Right ventricle myocardium superior (tissue), 1 donor: Measurements from ENCODE around the gene TUBGCP3. TPM values are rescaled to one million over a fixed set of nuclear protein-coding genes. Genes with fewer than 3 reads are reported as not detected.

Source experiments
- ATAC-seq: fragments of 200-7000 bp; cut with Tn5 transposase; one replicate; pipeline ENCODE4 v1.9.1; 2020; ENCODE audit warnings: mild to moderate bottlenecking; ENCODE audit not compliant: poor library complexity
- DNase-seq: peaks from one replicate; pipeline ENCODE4 v3.0.0-alpha.2; 2020
- intact Hi-C: fragments of 100-400 bp; cut with DNase I; formaldehyde crosslinking; loops from one replicate; pipeline ENCODE4 v1.11.2; 2022
- total RNA-seq: library from RNA; stranded (reverse); fragmentation: NEBNext Ultra II Directional; extraction: Animal tissue kit (Norgen Biotek cat#: 25700); gene quantifications from one replicate; pipeline ENCODE4 v1.2.1, GENCODE V29; 2021
- donor health status: DM: no; HTN: yes; CAD: no; lungs with severe emphysema.

The TUBGCP3 gene
- total RNA-seq, 1 donor from 2014 or later, result 14.1 TPM

DNA sequence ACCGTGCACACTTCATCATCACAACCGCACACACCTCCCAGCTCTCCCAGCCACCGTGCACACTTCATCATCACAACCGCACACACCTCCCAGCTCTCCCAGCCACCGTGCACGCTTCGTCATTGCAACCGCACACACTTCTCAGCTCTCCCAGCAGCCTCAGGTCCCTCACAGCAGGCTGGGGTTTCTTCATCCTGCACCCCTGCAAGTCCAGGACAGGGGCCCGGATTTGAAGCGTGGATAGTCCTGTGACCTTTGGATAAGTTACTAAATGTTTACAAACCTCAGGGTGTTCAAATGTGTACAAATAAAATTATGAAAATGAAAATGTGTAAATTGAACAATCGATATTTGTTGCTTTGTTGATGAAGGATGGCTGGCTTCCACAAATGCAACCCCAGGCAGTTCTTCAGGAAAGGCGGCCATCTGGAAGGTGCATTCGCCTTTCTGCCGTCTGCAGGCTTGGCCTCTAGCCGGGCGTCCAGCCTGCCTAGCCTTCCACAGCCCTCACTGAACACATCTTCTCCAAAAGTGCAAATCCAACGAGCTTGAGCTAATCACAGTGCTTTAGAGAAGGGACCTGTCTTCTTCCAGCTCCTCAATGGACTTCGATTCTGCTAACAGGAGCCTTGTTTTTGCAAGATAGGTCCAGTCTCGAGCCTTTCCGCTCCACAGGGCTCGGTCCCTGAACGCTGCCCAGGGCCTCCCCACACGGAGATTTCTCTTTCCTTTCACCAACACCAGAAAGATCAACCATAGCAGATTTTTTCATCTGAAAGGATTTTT lies 137.6 kb downstream of the TUBGCP3 start:
- DNase-seq (no peak), ATAC-seq (no peak)
- intact Hi-C loops, result no loop called here

DNA sequence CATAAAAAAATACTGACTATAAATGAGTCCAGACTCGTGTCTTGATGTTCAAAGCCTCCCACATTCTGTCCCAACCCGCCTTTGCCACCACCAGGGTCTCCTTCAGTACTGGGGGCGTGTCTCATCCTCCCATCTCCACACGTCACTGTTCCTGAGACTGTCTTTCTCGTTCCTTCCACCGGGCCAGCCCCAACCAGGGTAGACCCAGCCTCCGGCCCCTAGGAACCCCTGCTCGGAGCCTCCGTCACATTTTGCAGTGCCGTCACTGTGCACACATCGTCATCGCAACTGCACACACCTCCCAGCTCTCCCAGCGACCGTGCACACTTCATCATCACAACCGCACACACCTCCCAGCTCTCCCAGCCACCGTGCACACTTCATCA lies 138.4 kb downstream of the TUBGCP3 start:
- intact Hi-C loops, result no loop called here
- ATAC-seq (no peak), DNase-seq (no peak)

DNA sequence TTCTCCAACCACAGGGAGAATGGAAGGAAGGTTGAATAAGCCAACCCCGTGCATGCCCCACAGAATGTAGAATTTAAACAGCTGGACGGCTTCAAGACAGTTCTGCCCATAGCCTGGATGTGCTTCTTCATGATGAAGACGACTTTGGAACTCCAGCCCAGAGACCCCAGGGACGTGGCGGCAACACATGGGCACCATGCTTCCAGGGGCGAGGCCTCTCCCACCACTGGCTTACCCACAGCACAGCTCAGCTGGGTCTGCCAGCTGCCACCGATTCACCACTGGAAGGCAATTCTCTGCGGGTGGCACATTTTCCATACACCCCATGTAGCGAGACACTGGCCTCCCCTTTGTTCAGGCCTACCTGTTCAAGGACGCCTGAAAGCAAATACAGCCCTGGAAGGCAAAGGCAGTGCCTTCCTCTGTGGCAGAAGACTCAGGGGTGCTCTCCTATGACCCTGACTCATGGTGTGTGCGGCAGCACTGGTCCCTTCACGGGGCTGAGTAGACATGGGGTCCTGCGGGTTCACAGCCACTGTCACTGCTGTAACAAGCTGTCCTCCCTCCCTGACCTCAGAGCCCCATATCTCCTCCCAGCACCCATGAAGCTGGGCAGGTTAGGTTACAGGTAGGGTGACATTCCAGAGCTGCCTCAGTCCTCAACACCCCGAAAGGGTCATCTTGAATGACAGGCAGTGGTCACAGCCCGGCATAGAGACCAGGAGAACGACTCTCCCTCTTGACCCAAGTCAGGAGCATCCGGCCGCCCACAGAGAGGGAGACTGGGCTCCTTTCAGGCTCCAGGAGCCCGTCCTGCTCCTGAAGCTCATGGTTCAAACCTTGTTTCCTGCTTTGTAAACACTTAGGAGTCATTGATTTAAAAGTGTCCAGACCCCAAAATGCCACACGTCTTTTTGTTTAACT lies 139.1 kb downstream of the TUBGCP3 start:
- no peak for ATAC-seq
- DNase-seq, result no peak
- intact Hi-C loops, result no loop called here

DNA sequence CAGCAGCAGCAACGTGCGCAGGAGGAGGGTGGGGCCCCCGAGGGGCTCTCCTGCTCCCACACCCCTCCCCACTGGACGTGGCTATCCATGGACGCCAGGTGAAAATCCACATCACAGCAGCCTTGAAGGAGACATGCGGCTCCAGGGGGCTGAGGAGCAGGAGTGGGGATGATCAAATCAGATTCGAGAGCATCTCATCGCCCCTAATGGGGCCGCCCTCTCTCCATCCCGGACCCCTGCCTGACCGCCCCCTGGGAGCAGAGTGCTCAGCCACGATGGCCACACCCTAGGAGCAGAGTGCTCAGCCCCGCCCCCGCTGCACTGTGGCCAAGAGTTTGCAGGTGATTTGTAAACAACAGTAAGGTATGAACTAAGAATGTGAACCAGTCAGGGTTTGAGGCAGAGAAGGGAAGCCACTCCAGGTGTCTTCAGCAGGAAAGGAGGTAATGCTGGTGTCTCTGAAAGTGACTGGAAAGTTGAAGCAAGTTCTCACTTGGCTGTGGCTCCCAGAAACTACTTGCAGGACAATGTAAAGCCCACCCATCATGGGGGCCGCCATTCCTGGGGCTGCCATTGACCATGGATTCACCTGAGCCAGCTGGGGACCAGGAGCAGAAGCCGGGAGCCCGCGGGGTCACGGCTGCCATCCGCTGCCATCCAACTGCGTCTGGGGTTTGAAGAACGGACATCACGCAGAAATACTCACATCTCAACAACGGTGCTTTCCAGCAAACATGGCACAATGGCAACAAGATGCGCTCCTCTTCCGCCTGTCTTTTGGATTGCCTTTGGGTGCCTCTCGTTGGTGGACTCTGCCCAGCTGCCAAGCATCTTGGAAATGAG lies 140.0 kb downstream of the TUBGCP3 start:
- ATAC-seq (no peak), DNase-seq (no peak)
- intact Hi-C loops, result no loop called here

DNA sequence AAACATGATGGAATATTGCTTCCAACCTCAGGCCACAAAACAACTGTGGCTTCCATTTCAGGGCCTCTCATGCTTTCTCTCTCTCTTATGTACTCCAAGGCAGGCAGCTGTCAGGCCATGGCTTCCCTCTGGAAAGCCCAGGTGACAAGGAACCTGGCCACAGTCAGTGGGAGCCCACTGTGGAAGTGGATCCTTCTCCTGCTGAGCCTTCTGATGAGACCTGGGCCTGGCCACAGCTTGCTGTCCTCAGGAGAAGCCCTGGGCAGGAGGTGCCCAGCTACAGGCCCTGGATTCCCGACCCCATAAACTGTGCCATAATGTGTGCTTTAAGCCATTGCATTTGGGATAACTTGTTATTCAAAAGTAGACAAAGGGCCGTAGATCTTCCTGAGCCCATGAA lies 140.6 kb downstream of the TUBGCP3 start:
- intact Hi-C loops, result no loop called here
- DNase-seq (no peak), ATAC-seq (no peak)

DNA sequence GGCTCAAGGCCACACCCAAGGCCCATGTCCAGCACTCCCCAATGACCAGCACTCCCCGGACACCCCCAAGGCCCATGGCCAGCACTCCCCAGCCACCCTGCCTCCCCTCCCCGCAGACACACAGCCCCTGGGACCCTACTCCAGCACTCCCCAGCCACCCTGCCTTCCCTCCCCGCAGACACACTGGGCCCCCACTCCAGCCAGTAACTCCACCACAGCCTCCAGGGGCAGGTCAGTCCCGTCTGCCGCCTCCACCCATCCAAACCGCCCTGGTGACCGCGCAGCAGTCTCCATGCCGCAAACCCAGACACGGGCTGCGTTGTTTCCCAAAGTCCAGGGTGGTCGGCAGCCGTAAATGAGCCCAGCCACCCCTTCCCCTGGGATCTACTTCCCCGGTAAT lies 141.1 kb downstream of the TUBGCP3 start:
- no peak for DNase-seq
- no peak for ATAC-seq

DNA sequence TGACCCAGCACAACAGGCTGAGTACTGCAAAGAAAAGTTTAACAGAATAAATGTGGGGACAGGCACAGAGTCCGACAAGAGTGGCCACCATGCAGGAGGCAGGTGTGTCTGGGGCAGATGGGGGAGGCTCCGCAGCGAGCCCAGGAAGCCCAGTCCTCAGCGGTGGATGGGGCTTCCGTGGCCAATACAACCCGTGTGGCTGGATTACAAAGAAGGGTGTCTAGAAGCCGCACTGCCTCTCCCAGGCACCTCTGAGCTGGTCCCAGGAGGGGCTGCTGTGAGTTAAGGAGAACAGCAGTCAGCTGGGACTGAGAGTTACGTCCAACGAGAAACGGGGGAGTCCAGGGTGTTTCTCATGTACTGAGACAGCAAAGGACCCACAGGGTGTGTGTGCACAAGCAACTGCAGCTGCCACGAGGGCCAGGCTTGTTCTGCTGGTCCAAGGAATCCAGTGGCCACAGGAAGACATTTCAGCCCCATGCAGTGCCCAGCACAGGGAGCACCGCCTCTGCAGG lies 141.5 kb downstream of the TUBGCP3 start:
- DNase-seq (no peak), ATAC-seq (no peak)
- intact Hi-C loops, result no loop called here

More for the DNA sequence above, 141.1 kb downstream of the TUBGCP3 start:
- intact Hi-C loops, result no loop called here

DNA sequence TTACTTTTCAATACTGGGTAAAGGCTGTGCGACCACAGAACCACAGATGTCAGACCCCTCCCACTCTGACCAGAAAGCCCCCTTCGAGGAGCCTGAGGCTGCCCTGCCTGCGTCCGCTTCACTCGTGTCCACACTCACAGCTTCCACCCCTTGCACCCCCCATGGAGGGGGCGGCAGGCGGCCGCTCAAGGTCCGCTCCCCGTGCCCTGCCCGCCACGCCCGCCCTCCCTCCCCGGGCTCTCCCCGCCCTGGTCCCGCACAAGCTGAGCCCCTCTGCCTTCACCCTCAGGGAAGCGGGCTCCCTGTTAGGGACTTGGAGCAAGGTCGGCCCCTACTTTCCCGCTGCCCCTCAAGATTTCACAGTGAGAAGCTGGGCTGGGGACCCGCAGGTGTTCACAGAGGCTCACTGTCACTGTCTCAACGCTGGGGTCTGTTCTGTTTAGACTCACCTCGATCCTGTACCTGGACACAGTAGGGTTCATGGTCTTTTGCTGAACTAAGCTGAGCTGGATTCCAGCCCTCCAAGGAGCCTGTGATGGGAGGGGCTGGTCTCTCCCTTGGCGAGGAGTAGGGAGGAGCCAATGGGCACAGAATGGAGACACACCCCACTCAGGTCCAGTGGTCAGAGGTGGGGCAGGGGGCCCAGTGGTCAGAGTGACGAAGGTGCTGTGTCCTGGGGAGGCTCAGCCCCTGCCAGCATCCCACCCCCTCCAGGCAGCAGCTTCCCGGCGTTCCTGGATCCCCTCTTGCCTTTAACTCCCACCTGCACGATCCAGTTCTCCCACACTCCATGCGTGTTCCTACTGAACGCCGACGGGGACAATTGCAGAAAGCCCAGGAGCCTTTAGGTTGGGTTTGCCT lies 142.3 kb downstream of the TUBGCP3 start:
- intact Hi-C loops, result loop anchor here (2.0 kb wide), 1 partner anchor 971 kb away; no protein-coding TSS in a partner anchor
- DNase-seq (no peak), ATAC-seq (no peak)

DNA sequence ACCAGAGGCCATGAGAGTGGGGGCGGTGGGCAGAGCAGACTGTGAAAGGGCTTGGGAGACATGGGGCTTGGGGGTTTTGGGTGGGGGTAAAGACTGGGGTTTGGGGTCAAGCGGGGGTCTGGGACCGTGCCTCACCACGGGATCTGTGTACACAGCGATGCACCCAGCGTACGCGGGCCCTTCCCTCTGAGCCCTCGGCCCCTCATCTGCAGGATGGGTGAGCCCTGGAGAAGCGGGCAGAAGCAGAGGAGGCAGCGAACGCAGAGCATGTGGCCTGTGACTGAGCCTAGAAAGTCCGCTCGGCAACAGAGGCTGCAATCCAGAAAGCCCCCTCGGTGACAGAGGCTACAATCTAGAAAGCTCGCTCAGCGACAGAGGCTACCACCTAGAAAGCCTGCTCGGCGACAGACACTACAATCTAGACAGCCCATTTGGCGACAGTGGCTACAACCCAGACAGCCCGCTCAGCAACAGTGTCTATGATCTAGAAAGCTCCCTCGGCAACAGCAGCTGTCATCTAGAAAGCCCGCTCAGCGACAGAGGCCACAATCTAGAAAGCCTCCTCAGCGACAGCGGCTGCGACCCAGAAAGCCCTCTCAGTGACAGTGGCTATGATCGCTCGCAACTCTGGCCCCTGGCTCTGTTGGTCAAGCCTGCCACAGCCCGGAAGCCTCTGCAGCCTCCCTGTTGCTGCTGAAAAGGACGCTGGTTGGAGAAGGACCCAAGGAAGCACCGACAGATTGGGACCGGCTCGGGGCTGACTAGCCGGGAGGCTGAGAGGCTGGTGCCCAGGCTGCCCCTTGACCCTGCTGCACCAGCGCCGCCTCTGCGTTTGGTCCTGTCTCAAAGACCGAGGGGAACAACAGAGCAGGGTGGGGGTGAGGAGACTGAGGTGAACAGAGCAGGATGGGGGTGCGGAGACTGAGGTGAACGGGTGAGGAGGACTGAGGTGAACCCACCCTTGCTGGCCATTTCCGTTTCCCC lies 143.2 kb downstream of the TUBGCP3 start:
- DNase-seq (no peak), ATAC-seq (no peak)
- intact Hi-C loops, result loop anchor here (2.0 kb wide), 1 partner anchor 970 kb away; no protein-coding TSS in a partner anchor

DNA sequence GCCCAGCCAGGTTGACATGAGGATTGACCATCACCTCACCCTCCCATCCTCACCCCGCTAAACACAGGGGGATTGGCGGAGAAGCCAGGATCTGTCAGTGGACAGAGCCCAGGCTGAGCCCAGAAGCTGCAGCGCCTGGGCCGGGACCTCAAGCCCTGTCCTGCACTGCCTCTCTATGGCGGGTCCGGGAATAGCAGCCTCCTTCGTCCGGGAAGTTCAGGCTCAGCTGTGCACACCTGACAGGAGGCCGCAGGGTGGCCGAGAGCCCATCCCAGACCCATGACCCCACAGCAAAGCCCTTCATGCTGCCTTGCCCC lies 144.0 kb downstream of the TUBGCP3 start:
- peak; percentile 69 for DNase-seq
- peak; percentile 84 for ATAC-seq
- intact Hi-C loops, result loop anchor here (2.0 kb wide), 1 partner anchor 969 kb away; no protein-coding TSS in a partner anchor

DNA sequence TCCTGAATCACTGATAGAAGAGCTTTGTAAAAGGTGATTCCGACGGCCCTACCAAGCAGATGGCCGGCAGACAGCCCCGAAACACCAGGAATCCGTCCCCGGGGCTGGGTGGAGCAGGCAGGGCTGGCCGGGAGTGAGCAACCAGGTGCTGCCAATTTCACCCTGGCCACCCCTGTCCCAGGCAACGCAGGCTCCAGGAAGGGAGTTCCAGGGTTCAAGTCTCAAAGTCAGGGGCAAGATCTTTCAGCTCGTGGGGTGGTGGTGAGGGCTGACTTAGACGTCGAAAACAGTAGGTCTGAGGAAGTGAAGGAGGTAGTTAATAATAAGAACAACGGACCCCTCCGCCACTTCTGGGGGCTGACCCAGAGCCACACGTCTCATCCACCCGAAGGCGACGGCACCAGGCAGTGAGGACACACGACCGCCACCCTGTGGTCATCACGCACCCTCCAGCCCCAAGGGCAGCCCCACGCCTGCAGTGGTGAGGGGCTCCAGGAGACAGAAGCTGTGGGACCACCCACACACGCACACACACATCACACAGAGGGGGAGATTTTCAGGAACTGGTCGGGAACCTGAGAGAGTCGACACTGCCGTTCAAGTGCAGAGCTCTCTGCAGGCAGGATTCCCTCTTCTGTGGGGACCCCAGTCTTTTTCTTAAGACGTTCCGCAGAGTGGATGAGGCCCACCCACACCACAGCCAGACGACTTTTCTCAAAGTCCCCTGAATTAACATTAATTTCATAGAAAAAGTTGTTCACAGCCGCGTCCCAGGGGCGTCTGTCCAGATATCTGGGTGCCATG lies 144.6 kb downstream of the TUBGCP3 start:
- ATAC-seq, result peak; percentile 72
- intact Hi-C loops, result no loop called here
- DNase-seq, result no peak

DNA sequence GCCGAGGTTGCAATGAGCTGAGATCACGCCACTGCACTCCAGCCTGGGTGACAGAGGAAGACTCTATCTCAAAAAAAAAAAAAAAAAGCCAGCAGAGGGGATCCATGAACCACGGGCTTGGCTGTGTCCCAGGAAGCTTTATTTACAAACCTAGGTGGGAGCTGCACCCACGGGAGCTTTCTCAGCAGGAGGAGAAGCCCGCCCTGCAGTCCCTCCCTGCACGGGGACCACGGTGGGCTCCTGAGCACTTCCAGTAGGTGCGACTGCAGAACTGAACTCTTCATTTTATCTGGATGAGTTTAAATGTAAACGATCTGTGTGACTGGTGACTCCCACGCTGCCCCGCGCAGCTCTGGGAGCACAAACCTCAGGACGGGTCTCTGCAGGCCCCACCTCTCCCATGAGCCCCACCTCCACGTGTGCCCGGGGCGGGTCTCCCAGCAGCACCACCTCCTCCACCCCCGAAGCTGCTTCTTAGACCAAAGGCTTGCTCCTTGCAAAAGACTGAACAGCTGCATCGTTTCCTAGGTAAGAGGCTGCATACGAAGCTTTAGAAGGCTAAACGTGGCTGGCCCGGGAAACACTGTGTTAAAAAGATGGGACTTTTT lies 145.4 kb downstream of the TUBGCP3 start:
- intact Hi-C loops, result no loop called here
- ATAC-seq (no peak), DNase-seq (no peak)

DNA sequence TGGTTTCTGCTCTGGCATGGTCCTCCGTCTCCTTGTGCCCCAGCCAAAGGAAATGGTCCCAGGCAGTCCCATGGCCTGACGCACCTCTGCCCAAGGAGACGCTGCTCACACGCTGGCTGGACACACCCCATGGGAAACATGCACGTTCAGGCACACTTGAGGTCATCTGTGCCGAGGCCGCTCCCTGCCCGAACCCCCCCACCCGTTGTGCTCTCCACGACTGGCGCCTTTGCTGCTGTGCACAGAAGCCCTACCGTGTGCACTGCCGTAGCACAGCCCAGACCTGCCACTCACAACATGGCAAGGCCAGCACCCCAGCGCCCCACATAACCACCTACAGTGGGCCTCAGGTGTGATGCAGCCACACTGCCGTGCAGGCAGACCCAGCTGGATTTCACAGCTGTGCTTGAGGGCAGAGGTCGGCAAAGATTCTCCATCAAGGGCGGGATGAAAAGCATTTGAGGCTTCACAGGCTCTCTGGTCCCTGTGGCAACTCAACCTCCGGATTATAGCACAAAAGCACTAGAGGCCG lies 146.1 kb downstream of the TUBGCP3 start:
- intact Hi-C loops, result no loop called here
- DNase-seq, result no peak
- no peak for ATAC-seq

DNA sequence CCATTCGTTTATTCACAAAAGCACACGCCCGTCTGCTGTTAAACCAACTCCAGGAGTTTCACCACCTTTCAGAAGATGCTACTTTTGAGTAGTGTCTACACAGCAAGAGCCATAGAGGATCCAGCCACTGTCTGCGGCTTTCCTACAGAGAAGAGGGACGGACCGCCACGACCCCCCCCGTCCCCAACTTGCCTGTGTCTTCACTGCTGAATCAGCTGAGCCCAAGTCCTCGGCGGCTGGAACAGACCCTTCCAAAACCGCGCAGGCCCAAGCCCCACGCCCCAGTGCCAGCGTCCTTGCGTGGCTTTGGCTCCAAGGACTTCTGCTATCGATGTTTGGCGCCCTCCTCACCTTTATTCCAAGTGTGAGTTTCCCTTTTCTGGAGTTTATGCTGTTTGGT lies 146.7 kb downstream of the TUBGCP3 start:
- no peak for ATAC-seq
- intact Hi-C loops, result no loop called here
- no peak for DNase-seq

DNA sequence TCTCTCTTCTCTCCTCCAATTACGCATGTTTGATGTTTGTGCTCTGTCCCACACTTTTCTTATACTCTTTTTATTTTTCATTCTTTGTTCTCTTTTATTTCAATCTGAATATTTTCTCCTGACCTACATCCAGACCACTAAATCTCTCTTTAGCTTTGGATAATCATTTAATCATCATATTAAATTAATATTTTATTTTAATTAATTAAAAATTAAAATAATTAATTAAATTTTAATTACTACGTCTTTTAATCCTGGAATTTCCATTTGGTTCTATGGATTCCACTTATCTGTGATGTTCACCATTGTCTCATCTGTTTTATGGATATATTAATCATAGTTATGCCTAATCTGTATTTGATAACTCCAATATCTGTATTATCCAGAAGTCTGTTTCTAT lies 149.4 kb downstream of the TUBGCP3 start:
- ATAC-seq (no peak), DNase-seq (no peak)
- intact Hi-C loops, result no loop called here
